Hepatic stellate cell (primary cell): ENCODE data around the gene ADD1.
"Not testable (repeated sequence)": the region's sequence is repeated elsewhere in the genome, so short reads cannot be mapped to it uniquely, and the experiment has no call there.

Experiments
- DNase-seq: peaks from one replicate; pipeline ENCODE4 v3.0.0; 2011; ENCODE audit warnings: low spot score

ADD1 gene

GRCh38 chr4:2944586-2945526 is 101.2 kb downstream of the ADD1 start:
- no peak for DNase-seq

GRCh38 chr4:2945619-2946604 is 102.3 kb downstream of the ADD1 start:
- not testable (repeated sequence) for DNase-seq

GRCh38 chr4:2946812-2947600 is 103.4 kb downstream of the ADD1 start:
- no peak for DNase-seq

DNA sequence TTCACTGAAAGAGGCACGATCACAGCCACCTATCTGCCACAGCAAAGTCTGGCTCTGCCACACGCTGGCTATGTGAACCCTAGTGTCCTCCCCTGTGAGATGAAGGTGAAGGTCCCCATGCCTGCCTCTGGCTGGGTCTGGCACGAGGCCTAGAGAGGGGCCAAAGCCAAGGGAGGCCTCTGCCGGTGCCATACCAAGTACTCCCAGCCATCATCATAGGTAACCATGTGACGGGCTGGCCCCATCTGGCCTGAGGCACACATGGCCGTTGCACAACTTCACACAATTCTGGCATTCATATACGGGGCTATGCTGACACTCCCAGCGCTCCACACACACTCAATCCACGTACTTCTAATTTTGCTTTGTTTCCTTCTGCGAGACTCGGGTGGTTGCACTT is 104.3 kb downstream of the ADD1 start:
- no peak for DNase-seq

GRCh38 chr4:2948895-2949781 is 105.5 kb downstream of the ADD1 start:
- DNase-seq: peak; percentile 64

GRCh38 chr4:2949782-2950125 is 106.1 kb downstream of the ADD1 start:
- DNase-seq: no peak

DNA sequence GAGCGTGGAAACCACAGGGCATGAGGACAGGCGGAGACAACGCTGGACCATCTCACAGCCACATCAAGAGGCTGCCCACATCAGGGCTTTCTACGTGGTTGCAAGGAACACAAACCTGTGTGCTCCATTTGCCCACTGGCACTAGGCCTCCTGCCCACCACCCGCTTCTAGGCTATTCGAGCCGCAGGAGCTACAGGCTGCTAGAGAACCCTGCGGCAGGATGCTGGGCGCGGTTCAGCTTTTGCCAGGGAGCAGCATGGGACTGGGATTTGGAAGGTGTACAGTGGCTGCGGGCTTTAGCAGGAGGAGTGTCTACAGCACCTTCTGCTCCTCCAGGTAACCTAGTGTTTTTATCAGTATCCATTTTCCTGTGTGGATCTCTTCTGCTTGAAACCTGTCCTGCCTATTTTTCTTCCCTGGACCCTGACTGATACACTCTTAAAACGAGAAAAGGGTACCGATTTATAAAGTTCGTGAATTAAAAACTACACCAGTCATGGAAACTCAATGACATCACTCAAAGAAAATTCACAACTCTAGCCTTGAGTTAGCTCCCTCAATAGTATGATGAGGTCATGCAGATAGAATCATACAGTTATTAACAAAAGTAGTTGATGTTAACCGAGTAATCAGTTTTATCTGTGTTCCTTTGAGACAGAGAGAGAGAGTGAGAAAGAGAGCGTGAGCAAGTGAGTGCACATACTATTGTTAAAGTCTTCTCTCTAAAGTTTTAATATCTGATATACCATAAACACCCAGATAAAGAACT is 106.8 kb downstream of the ADD1 start:
- no peak for DNase-seq

DNA sequence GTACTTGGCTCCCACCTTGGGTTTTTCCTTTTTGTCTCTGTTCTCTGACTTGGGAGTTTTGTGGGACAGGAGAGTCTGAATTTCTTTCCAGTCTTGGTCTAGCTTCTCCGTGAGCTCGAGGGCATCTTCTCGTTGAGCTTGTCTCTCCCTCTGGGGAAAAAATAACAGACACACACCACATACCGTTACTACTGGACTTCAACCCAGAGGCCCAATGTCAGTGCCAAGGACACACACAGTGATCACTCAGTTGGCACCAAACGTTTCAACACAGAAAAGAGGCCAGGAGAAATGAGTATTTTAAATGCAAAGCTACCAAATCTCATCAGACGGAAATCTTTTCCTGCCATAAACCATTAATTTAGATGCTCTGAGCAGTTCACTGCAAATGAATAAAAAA is 109.9 kb downstream of the ADD1 start:
- DNase-seq: no peak

GRCh38 chr4:2954358-2955185 is 110.9 kb downstream of the ADD1 start:
- DNase-seq: no peak

GRCh38 chr4:2955186-2956044 is 111.8 kb downstream of the ADD1 start:
- DNase-seq: not testable (repeated sequence)

GRCh38 chr4:2958446-2958845 is 114.8 kb downstream of the ADD1 start:
- DNase-seq: no peak

DNA sequence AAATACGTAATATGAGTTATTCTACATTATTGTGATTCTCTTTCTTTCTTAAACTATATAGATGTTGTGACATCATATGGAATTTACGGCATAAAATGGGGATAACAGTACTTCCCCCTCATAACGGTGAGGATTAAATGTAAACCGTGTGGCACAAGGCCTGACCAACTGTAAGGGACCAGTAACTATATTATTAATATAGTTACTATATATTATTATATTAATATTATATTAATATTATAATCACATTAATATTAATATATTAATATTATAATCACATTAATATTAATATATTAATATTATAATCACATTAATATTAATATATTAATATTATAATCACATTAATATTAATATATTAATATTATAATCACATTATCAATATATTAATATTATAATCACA is 116.8 kb downstream of the ADD1 start:
- DNase-seq: not testable (repeated sequence)

DNA sequence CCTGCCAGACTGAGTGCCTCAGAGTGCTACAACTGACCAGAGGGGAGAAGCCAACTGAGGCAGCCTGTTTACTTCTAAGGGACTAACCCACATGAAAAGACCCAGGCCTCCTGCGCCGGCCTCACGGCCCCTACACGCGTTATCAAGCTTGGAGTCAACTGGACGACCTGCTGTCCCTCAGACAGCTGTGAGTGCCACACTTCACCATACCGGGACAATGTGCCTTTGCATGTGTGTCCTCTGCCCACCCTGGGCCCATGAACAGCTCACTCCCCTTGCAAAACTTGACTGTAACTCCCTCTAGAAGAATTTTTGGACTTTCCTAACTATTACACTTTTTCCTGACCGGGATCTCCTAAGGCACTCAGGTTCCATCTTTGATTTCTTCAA is 117.8 kb downstream of the ADD1 start:
- no peak for DNase-seq

- no peak for DNase-seq
Observed at GRCh38 chr4:2961811-2962441, 118.3 kb downstream of the ADD1 start.

- DNase-seq: peak; percentile 52
Observed at GRCh38 chr4:2962614-2963174, 119.0 kb downstream of the ADD1 start.

DNA sequence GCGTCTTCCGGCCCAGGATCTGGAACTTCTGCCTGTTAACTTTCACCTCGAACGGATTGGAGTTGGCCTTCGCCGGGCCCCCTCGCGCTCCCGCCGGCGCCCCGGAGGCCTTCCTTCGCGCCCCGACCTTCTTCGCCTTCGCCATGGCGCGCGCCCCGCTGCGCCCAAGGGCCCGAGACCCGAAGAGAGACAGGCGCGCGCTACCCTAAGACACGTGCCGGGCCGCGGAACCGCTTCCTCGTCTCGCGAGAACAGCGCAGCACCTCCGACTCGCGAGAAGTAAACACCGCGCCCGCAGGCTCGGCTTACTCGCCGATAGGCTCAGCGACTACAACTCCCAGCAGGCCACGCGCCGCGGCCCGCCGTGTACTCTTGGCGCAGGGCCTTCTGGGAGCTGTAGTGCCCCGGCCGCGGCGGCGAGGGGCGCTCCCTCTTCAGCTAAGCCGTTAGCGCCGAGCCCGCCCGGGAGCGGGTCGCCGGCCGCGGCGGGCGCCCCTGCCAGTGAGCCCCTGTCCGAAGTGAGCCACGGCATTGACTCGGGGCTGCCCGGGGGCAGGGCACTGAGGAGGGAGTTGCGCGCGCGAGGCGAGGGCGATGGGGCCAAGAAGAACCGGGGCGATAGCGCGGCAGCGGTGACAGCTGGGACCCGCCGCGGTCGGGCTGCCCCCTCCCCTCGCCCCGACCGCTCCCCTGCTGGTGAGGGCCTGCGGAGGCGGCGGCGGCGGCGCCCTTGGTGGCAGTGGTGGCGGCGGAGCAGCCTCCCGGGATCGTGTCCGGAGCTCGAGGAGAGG is 119.7 kb downstream of the ADD1 start, which contains the start of the genes GRK4 and NOP14:
Gene GRK4, plus strand, starts transcription at position 397 of the 791 bp plus-strand sequence. CDS start 500 bp downstream, outside the sequence.
Gene NOP14, minus strand, starts transcription at position 232 of the 791 bp plus-strand sequence. Its CDS starts 87 bp downstream, at position 145.
- peak; percentile 97 for DNase-seq
